ENCODE data around the gene C4orf33. TPM values are rescaled to one million over a fixed set of nuclear protein-coding genes. Genes with fewer than 3 reads are reported as not detected.

Gene C4orf33, protein sequence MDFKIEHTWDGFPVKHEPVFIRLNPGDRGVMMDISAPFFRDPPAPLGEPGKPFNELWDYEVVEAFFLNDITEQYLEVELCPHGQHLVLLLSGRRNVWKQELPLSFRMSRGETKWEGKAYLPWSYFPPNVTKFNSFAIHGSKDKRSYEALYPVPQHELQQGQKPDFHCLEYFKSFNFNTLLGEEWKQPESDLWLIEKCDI
- polyA plus RNA-seq (15.4 to 25.7 TPM (median 17.8 TPM) in 3 replicates), polyA minus RNA-seq (1.1 to 8.2 TPM (median 4.2 TPM) in 3 replicates)
- 2.2 TPM for polyA plus RNA-seq (2011; ENCODE audit: low read depth)
- 13.7 and 29.8 TPM in 2 replicates for polyA plus RNA-seq (2011; cell fraction: cytosol; rRNA removed)
- 15.0 and 19.5 TPM in 2 replicates for polyA plus RNA-seq (2011; cell fraction: nucleus; rRNA removed)
- 8.6 and 13.7 TPM in 2 replicates for polyA plus RNA-seq (2012; ENCODE audit: low replicate concordance)
- 4.6 TPM for polyA minus RNA-seq (2011; cell fraction: cytosol; rRNA and poly(A)+ RNA removed)
- 6.1 and 6.7 TPM in 2 replicates for polyA minus RNA-seq (2011; cell fraction: nucleus; rRNA and poly(A)+ RNA removed)

DNA sequence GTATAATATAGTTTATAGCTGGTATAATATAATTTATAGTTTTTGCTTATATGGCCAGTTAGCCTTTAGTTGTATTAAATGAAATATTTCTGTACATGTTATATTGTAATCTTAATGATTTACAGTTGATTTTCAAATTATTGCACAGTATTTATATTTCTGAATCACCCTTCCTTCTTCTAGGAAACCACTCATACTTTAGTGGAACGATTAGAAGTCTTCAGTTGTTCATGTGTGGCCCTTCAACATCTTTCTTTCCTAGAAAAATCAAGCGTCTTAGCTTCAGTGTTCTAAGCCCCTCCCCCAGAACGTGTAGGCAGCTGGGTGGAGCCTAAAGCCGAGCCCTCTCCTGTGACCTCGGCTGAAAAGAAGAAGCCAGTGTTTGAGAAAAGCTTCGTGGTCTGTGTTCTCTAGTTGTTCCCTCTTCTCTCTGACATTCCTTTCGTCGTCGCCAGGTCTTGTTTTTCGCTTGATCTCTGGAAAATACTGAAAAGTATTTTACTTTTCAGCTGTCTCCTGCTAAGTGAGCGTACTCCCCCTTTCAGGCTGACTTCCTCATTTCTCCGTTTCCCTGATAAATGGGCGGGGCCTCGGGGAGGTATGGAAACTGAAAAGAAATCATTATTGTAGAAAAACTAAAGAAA, at the start of gene C4orf33:
Gene C4orf33 (plus strand): TSS at position 342 of the 644 bp plus-strand sequence. CDS start 6,459 bp downstream, outside the sequence.
- Histone ChIP-seq H3K27me3 (ENCODE audit: control insufficient read depth, extremely low read depth, insufficient read depth, low read length) (no peaks in the 10 kb centered on the region), H2AFZ (ENCODE audit: control insufficient read depth, low read length) (peak within 1 kb of the TSS; percentile 95), H3K79me2 (ENCODE audit: control insufficient read depth, insufficient read depth, low read length) (peaks cover 20% of the 10 kb centered on the region), H3K4me2 (ENCODE audit: control insufficient read depth, extremely low read depth, insufficient read depth, low read depth, low read length) (peak within 1 kb of the TSS; percentile 91), H3K4me1 (ENCODE audit: control insufficient read depth, extremely low read depth, insufficient read depth, low read length) (peaks cover 13% of the 10 kb centered on the region), H3K9ac (ENCODE audit: control insufficient read depth, extremely low read depth, insufficient read depth, low read length) (peak within 1 kb of the TSS; percentile 87), H3K9me1 (ENCODE audit: control insufficient read depth, extremely low read depth, insufficient read depth, low read length) (no peaks in the 10 kb centered on the region), H4K20me1 (ENCODE audit: control insufficient read depth, extremely low read depth, insufficient read depth, low read length) (no peaks in the 10 kb centered on the region), H3K4me3 (ENCODE audit: control insufficient read depth in 2 of 3, extremely low read depth in 1 of 3, insufficient read depth in 2 of 3, low read depth in 1 of 3, low read length in 3 of 3) (peak within 1 kb of the TSS; percentile 57 to 88 (median 87)), H3K9me3 (ENCODE audit: control insufficient read depth, low read depth, low read length) (no peaks in the 10 kb centered on the region), H3K27ac (ENCODE audit: control insufficient read depth, insufficient read depth, low read length) (peak within 1 kb of the TSS; percentile 91), H3K36me3 (ENCODE audit: control insufficient read depth in 2 of 2, extremely low read depth in 1 of 2, insufficient read depth in 2 of 2, low read length in 2 of 2) (no peaks in the 10 kb centered on the region)
- no peak for TF ChIP-seq EZH2 (IDR thresholded peaks at IDR 0.05; ENCODE audit: low read length)
- TF ChIP-seq, protein P1, sequence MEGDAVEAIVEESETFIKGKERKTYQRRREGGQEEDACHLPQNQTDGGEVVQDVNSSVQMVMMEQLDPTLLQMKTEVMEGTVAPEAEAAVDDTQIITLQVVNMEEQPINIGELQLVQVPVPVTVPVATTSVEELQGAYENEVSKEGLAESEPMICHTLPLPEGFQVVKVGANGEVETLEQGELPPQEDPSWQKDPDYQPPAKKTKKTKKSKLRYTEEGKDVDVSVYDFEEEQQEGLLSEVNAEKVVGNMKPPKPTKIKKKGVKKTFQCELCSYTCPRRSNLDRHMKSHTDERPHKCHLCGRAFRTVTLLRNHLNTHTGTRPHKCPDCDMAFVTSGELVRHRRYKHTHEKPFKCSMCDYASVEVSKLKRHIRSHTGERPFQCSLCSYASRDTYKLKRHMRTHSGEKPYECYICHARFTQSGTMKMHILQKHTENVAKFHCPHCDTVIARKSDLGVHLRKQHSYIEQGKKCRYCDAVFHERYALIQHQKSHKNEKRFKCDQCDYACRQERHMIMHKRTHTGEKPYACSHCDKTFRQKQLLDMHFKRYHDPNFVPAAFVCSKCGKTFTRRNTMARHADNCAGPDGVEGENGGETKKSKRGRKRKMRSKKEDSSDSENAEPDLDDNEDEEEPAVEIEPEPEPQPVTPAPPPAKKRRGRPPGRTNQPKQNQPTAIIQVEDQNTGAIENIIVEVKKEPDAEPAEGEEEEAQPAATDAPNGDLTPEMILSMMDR (optimal IDR thresholded peaks at IDR 0.05 in 1 of 3, IDR thresholded peaks at IDR 0.05 in 1 of 3, conservative IDR thresholded peaks at IDR 0.05 in 1 of 3; ENCODE audit: extremely low read depth in 1 of 3, insufficient read depth in 2 of 3, low read length in 3 of 3), result no peak
- no peak for DNase-seq (ENCODE audit: low read depth, low spot score)
- no peak for FAIRE-seq
- dilution Hi-C loops (cut with MboI; ENCODE audit: extremely low pct_ligation_motif_present, low sequenced_read_pairs), result no loop called here

DNA sequence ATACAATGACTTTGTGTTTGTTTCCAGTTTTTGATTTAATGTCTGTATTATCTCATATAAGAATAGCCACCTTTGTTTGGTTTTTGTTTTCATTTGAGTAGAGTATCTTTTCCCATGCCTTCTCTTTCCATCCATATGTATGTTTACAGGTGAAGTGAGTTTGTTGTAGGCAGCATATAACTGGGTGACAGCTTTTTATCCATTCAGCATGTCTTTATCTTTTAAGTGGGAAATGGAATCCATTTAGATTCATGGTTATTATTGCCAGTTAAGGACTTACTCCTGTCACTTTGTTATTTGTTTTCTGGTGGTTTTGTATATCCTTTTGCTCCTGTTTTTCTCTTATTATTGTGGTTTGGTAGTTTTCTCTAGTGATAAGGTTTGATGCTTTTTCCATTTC, 36.9 kb upstream of the C4orf33 start:
- no peak overlapping the region for H2AFZ ChIP-seq (ENCODE audit: control insufficient read depth, low read length)
- no peak for TF ChIP-seq EZH2 (IDR thresholded peaks at IDR 0.05; ENCODE audit: low read length)
- TF ChIP-seq, protein P1 (optimal IDR thresholded peaks at IDR 0.05 in 1 of 3, IDR thresholded peaks at IDR 0.05 in 1 of 3, conservative IDR thresholded peaks at IDR 0.05 in 1 of 3; ENCODE audit: extremely low read depth in 1 of 3, insufficient read depth in 2 of 3, low read length in 3 of 3), result no peak
- no peaks in the 10 kb centered on the region for H3K36me3 ChIP-seq (ENCODE audit: control insufficient read depth in 2 of 2, extremely low read depth in 1 of 2, insufficient read depth in 2 of 2, low read length in 2 of 2)
- no peak overlapping the region for H3K4me2 ChIP-seq (ENCODE audit: control insufficient read depth, extremely low read depth, insufficient read depth, low read depth, low read length)
- no peak overlapping the region for H3K4me3 ChIP-seq (ENCODE audit: control insufficient read depth in 2 of 3, extremely low read depth in 1 of 3, insufficient read depth in 2 of 3, low read depth in 1 of 3, low read length in 3 of 3)
- H4K20me1 ChIP-seq (ENCODE audit: control insufficient read depth, extremely low read depth, insufficient read depth, low read length), result no peaks in the 10 kb centered on the region
- H3K9me1 ChIP-seq (ENCODE audit: control insufficient read depth, extremely low read depth, insufficient read depth, low read length), result no peaks in the 10 kb centered on the region
- FAIRE-seq (no peak), DNase-seq (ENCODE audit: low read depth, low spot score) (no peak)
- dilution Hi-C loops (cut with MboI; ENCODE audit: extremely low pct_ligation_motif_present, low sequenced_read_pairs), result no loop called here
- no peak overlapping the region for H3K27ac ChIP-seq (ENCODE audit: control insufficient read depth, insufficient read depth, low read length)
- peaks cover 6% of the 10 kb centered on the region for H3K9me3 ChIP-seq (ENCODE audit: control insufficient read depth, low read depth, low read length)
- H3K9ac ChIP-seq (ENCODE audit: control insufficient read depth, extremely low read depth, insufficient read depth, low read length), result no peak overlapping the region
- no peaks in the 10 kb centered on the region for H3K4me1 ChIP-seq (ENCODE audit: control insufficient read depth, extremely low read depth, insufficient read depth, low read length)
- H3K27me3 ChIP-seq (ENCODE audit: control insufficient read depth, extremely low read depth, insufficient read depth, low read length), result no peaks in the 10 kb centered on the region
- H3K79me2 ChIP-seq (ENCODE audit: control insufficient read depth, insufficient read depth, low read length), result no peaks in the 10 kb centered on the region

Measured in keratinocyte (primary cell).